HepG2 (cell line): ENCODE data around the gene OSBPL2. TPM values are rescaled to one million over a fixed set of nuclear protein-coding genes. Genes with fewer than 3 reads are reported as not detected.

ENCODE experiments used
- ATAC-seq: fragments of 200-7000 bp; cut with Tn5 transposase; 3 replicates; pipeline ENCODE4 v1.9.1; 2020; ENCODE audit warnings: mild to moderate bottlenecking, moderate library complexity
- BruUV-seq: library from RNA; stranded (reverse); fragments of 400-500 nt; replicated peaks from 2 replicates; lab custom pipeline; 2021; lab: Mats Ljungman, UMichigan
- CTCF ChIA-PET: fragments of 300-600 bp; formaldehyde crosslinking; extraction: SDS; loops from one replicate; lab custom pipeline; 2021; ENCODE audit warnings: low total read pairs, inconsistent platforms, low intra/inter-chr PET ratio; lab: Yijun Ruan, JAX
- POLR2A ChIA-PET: fragments of 350-600 bp; sonication (Branson Sonifier 250); formaldehyde crosslinking; loops from one replicate; lab custom pipeline; 2020; ENCODE audit warnings: antibody characterized with exemption, inconsistent platforms; lab: Yijun Ruan, JAX
- DNase-seq: peaks from one replicate; pipeline ENCODE4 v3.0.0-alpha.2; 2015; ENCODE audit warnings: low spot score
- FAIRE-seq: peaks from 3 replicates; lab custom pipeline; 2011; peaks lifted over from hg19 to GRCh38; lab: Jason Lieb, UNC
- H2AFZ ChIP-seq: one replicate; pipeline ENCODE4 v1.6.1; 2011; ENCODE audit warnings: low read length, inconsistent platforms
- H3K27ac ChIP-seq: fragments of 300-600 bp; 3 replicates; pipeline ENCODE4 v1.8.0; 2011; ENCODE audit warnings: mixed run types, mild to moderate bottlenecking, mixed read lengths, low read length, inconsistent platforms; ENCODE audit not compliant: insufficient read depth; ENCODE audit errors: extremely low read length
- H3K27me3 ChIP-seq, 2 experiments: fragments of 200-600 bp in 1 of 2; 2 replicates in 1 of 2; 3 replicates in 1 of 2; pipeline versions ENCODE4 v1.6.0 to v1.8.0; 2011; ENCODE audit warnings: low read length in 2 of 2, mild to moderate bottlenecking in 2 of 2, moderate library complexity in 2 of 2, inconsistent platforms in 1 of 2; ENCODE audit not compliant: insufficient read depth in 2 of 2, control insufficient read depth in 1 of 2
- H3K36me3 ChIP-seq, 2 experiments: fragments of 200-600 bp in 1 of 2; replicated peaks in 1 of 2; 2 replicates in 1 of 2; 3 replicates in 1 of 2; pipeline versions ENCODE4 v1.5.1 to v1.8.0; 2011; ENCODE audit warnings: low read length in 2 of 2, inconsistent platforms in 1 of 2; ENCODE audit not compliant: insufficient read depth in 2 of 2, control insufficient read depth in 1 of 2
- H3K4me1 ChIP-seq: 2 replicates; pipeline ENCODE4 v1.5.1; 2012; ENCODE audit warnings: low read length, inconsistent platforms; ENCODE audit not compliant: insufficient read depth
- H3K4me2 ChIP-seq: 2 replicates; pipeline ENCODE4 v1.6.0; 2011; ENCODE audit warnings: low read depth, low read length, inconsistent platforms
- H3K4me3 ChIP-seq, 3 experiments: fragments of 200-600 bp in 1 of 3; sonication (generic), shearing (Covaris generic) in 1 of 3; replicated peaks in 1 of 3; 2 replicates each; pipeline ENCODE4 v1.5.1; 2011 to 2016; ENCODE audit warnings: low read length in 3 of 3, inconsistent platforms in 2 of 3, low read depth in 2 of 3, mild to moderate bottlenecking in 2 of 3, control low read depth in 1 of 3, mixed read lengths in 1 of 3; ENCODE audit not compliant: insufficient read depth in 1 of 3
- H3K79me2 ChIP-seq: one replicate; pipeline ENCODE4 v1.6.1; 2011; ENCODE audit warnings: low read length, inconsistent platforms; ENCODE audit not compliant: insufficient read depth
- H3K9ac ChIP-seq: 2 replicates; pipeline ENCODE4 v1.6.0; 2011; ENCODE audit warnings: mild to moderate bottlenecking, low read depth, low read length, inconsistent platforms; ENCODE audit not compliant: insufficient read depth
- H3K9me3 ChIP-seq: 2 replicates; pipeline ENCODE4 v1.5.1; 2012; ENCODE audit warnings: mild to moderate bottlenecking, low read length
- H4K20me1 ChIP-seq: 2 replicates; pipeline ENCODE4 v1.6.0; 2011; ENCODE audit warnings: inconsistent platforms, mild to moderate bottlenecking, low read length, moderate library complexity; ENCODE audit not compliant: insufficient read depth
- CBFB ChIP-seq: sonication (generic); formaldehyde crosslinking; IDR thresholded peaks from 2 replicates; pipeline ENCODE4 v1.4.0; 2020; ENCODE audit warnings: missing genetic modification reagents
- ISL2 ChIP-seq: sonication (generic); formaldehyde crosslinking; IDR thresholded peaks from 2 replicates; pipeline ENCODE4 v1.5.0; 2020; ENCODE audit warnings: missing genetic modification reagents
- KAT8 ChIP-seq: IDR thresholded peaks from 2 replicates; pipeline ENCODE4 v1.6.1; 2016; ENCODE audit warnings: missing genetic modification reagents, missing compliant biosample characterization
- PITX1 ChIP-seq: sonication (generic); formaldehyde crosslinking; IDR thresholded peaks from 2 replicates; pipeline ENCODE4 v1.5.1; 2020; ENCODE audit warnings: mild to moderate bottlenecking, missing genetic modification reagents
- TEAD3 ChIP-seq: optimal IDR thresholded peaks from 2 replicates; pipeline ENCODE3; 2016; ENCODE audit warnings: borderline replicate concordance
- ZNF263 ChIP-seq: sonication (generic); formaldehyde crosslinking; IDR thresholded peaks from 2 replicates; pipeline ENCODE4 v1.4.0; 2020; ENCODE audit warnings: missing genetic modification reagents
- ZNF792 ChIP-seq: IDR thresholded peaks from 2 replicates; pipeline ENCODE4 v1.6.1; 2016
- ZNF841 ChIP-seq: sonication (generic); formaldehyde crosslinking; IDR thresholded peaks from 2 replicates; pipeline ENCODE4 v1.8.1; 2023; ENCODE audit warnings: missing genetic modification reagents, borderline replicate concordance
- WGBS: methylation state at CpG from one replicate; pipeline ENCODE4 v1.1.6; 2017; ENCODE audit warnings: low lambda C conversion rate; 5-methylcytosine and 5-hydroxymethylcytosine counted together
- in situ Hi-C: cut with HindIII; loops from 2 replicates; pipeline ENCODE4 v1.10.0; 2017; ENCODE audit warnings: low pct_unique_long_range_greater_than_20kb; ENCODE audit not compliant: extremely low pct_ligation_motif_present
- intact Hi-C: fragments of 100-400 bp; cut with micrococcal nuclease; formaldehyde crosslinking; loops from one replicate; pipeline ENCODE4 v1.10.0; 2022; ENCODE audit not compliant: unreplicated experiment
- polyA plus RNA-seq, 8 experiments: library from polyadenylated mRNA; depleted of rRNA in 3 of 8; stranded (reverse) in 7 of 8; unstranded in 1 of 8; fragments of >200 nt; fragmentation: Illumina TruSeq in 4 of 8; extraction: Trizol in 4 of 8; gene quantifications; 2 replicates each; pipeline versions ENCODE4 v1.2.1 to v1.2.3, GENCODE V29; 2011 to 2016; ENCODE audit warnings: low read depth in 4 of 8, missing spikeins in 1 of 8, mixed read lengths in 1 of 8; ENCODE audit not compliant: insufficient read depth in 1 of 8
- total RNA-seq, 5 experiments: library from RNA; depleted of rRNA; stranded (reverse); fragments of >200 nt; fragmentation: Illumina TruSeq; extraction: Trizol; gene quantifications; 2 replicates each; pipeline ENCODE4 v1.2.3, GENCODE V29; 2016; ENCODE audit warnings: low read depth in 1 of 5
- TF ChIP-seq, protein P1 (sequence below): sonication (generic); formaldehyde crosslinking; IDR thresholded peaks from 2 replicates; pipeline ENCODE4 v1.4.0; 2020; ENCODE audit warnings: missing genetic modification reagents
- TF ChIP-seq, protein P2 (sequence below): sonication (generic); formaldehyde crosslinking; IDR thresholded peaks from 2 replicates; pipeline ENCODE4 v1.5.0; 2020; ENCODE audit warnings: missing genetic modification reagents
- TF ChIP-seq, protein P3 (sequence below): sonication (generic); formaldehyde crosslinking; IDR thresholded peaks from 2 replicates; pipeline ENCODE4 v1.8.0; 2022; ENCODE audit warnings: missing genetic modification reagents, mild to moderate bottlenecking, moderate library complexity, borderline replicate concordance
- TF ChIP-seq, protein P4 (sequence below): sonication (generic); formaldehyde crosslinking; IDR thresholded peaks from 2 replicates; pipeline ENCODE4 v1.9.0; 2021; ENCODE audit warnings: missing genetic modification reagents, borderline replicate concordance
- TF ChIP-seq, protein P5 (sequence below): sonication (generic); formaldehyde crosslinking; IDR thresholded peaks from 2 replicates; pipeline ENCODE4 v1.8.0; 2022; ENCODE audit warnings: mild to moderate bottlenecking, missing genetic modification reagents
- TF ChIP-seq, protein P6 (sequence below): sonication (generic); formaldehyde crosslinking; IDR thresholded peaks from 2 replicates; pipeline ENCODE4 v1.5.0; 2020; ENCODE audit warnings: missing genetic modification reagents, mild to moderate bottlenecking, borderline replicate concordance

OSBPL2 gene
- total and polyA plus RNA-seq, 2 of the 13 experiments (the other 11 are each of a cell fraction or from before 2014, with no cell fraction given): 18.5 to 37.4 TPM

DNA sequence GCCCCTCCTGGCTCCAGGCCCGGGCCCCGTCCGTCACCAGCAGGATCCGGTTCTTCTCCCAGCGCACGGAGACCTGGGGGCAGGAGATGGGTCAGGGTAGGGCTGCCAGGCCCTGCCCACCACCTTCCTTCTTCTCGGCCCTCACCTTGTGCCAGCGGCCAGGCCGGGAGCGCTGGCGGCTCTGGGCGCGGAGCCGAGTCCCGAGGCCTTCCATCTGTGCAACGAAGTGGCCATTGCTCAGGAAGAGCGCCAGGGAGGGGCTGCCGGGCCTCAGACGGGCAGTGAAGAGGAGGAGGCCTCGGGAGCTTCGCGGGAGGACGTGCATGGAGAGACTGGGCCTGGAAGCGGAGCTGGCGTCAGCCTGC, 72.4 kb downstream of the OSBPL2 start:
- CTCF ChIA-PET: no interaction called here
- no peak overlapping the region for H2AFZ ChIP-seq
- no peak overlapping the region for H3K9ac ChIP-seq
- WGBS: 97% methylated on average over 25 of the region's 25 CpGs
- in situ Hi-C loops: no loop called here
- no TSS peak for BruUV-seq
- POLR2A ChIA-PET: no interaction called here
- no peak for FAIRE-seq
- peaks cover 5% of the 10 kb centered on the region for H3K79me2 ChIP-seq
- no peak overlapping the region for H3K27ac ChIP-seq
- H3K4me3 ChIP-seq: no peak overlapping the region
- peaks cover 70 to 95% of the 10 kb centered on the region in 2 experiments for H3K36me3 ChIP-seq
- H3K4me2 ChIP-seq: no peak overlapping the region
- peaks cover under 1% of the 10 kb centered on the region; the same call in 1 of the 2 replicates for H4K20me1 ChIP-seq
- no peaks in the 10 kb centered on the region for H3K27me3 ChIP-seq
- H3K4me1 ChIP-seq: peaks cover 13% of the 10 kb centered on the region
- no peak for DNase-seq
- H3K9me3 ChIP-seq: no peaks in the 10 kb centered on the region
- intact Hi-C loops: no loop called here
- peak; percentile 1 for ATAC-seq
- TF ChIP-seq ZNF792 (CRISPR knock-in tag) (no peak), CBFB (CRISPR knock-in tag) (no peak), KAT8 (CRISPR knock-in tag) (no peak), ZNF841 (CRISPR knock-in tag) (no peak), ISL2 (no peak), PITX1 (CRISPR knock-in tag) (no peak), ZNF263 (CRISPR knock-in tag) (no peak), TEAD3 (CRISPR knock-in tag) (no peak)
- TF ChIP-seq, protein P1, sequence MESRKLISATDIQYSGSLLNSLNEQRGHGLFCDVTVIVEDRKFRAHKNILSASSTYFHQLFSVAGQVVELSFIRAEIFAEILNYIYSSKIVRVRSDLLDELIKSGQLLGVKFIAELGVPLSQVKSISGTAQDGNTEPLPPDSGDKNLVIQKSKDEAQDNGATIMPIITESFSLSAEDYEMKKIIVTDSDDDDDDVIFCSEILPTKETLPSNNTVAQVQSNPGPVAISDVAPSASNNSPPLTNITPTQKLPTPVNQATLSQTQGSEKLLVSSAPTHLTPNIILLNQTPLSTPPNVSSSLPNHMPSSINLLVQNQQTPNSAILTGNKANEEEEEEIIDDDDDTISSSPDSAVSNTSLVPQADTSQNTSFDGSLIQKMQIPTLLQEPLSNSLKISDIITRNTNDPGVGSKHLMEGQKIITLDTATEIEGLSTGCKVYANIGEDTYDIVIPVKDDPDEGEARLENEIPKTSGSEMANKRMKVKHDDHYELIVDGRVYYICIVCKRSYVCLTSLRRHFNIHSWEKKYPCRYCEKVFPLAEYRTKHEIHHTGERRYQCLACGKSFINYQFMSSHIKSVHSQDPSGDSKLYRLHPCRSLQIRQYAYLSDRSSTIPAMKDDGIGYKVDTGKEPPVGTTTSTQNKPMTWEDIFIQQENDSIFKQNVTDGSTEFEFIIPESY (CRISPR knock-in tag): peak; percentile 78
- TF ChIP-seq, protein P2, sequence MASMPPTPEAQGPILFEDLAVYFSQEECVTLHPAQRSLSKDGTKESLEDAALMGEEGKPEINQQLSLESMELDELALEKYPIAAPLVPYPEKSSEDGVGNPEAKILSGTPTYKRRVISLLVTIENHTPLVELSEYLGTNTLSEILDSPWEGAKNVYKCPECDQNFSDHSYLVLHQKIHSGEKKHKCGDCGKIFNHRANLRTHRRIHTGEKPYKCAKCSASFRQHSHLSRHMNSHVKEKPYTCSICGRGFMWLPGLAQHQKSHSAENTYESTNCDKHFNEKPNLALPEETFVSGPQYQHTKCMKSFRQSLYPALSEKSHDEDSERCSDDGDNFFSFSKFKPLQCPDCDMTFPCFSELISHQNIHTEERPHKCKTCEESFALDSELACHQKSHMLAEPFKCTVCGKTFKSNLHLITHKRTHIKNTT (CRISPR knock-in tag): no peak
- TF ChIP-seq, protein P3, sequence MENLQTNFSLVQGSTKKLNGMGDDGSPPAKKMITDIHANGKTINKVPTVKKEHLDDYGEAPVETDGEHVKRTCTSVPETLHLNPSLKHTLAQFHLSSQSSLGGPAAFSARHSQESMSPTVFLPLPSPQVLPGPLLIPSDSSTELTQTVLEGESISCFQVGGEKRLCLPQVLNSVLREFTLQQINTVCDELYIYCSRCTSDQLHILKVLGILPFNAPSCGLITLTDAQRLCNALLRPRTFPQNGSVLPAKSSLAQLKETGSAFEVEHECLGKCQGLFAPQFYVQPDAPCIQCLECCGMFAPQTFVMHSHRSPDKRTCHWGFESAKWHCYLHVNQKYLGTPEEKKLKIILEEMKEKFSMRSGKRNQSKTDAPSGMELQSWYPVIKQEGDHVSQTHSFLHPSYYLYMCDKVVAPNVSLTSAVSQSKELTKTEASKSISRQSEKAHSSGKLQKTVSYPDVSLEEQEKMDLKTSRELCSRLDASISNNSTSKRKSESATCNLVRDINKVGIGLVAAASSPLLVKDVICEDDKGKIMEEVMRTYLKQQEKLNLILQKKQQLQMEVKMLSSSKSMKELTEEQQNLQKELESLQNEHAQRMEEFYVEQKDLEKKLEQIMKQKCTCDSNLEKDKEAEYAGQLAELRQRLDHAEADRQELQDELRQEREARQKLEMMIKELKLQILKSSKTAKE (CRISPR knock-in tag): no peak
- TF ChIP-seq, protein P4, sequence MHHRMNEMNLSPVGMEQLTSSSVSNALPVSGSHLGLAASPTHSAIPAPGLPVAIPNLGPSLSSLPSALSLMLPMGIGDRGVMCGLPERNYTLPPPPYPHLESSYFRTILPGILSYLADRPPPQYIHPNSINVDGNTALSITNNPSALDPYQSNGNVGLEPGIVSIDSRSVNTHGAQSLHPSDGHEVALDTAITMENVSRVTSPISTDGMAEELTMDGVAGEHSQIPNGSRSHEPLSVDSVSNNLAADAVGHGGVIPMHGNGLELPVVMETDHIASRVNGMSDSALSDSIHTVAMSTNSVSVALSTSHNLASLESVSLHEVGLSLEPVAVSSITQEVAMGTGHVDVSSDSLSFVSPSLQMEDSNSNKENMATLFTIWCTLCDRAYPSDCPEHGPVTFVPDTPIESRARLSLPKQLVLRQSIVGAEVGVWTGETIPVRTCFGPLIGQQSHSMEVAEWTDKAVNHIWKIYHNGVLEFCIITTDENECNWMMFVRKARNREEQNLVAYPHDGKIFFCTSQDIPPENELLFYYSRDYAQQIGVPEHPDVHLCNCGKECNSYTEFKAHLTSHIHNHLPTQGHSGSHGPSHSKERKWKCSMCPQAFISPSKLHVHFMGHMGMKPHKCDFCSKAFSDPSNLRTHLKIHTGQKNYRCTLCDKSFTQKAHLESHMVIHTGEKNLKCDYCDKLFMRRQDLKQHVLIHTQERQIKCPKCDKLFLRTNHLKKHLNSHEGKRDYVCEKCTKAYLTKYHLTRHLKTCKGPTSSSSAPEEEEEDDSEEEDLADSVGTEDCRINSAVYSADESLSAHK (CRISPR knock-in tag): no peak
- TF ChIP-seq, protein P5, sequence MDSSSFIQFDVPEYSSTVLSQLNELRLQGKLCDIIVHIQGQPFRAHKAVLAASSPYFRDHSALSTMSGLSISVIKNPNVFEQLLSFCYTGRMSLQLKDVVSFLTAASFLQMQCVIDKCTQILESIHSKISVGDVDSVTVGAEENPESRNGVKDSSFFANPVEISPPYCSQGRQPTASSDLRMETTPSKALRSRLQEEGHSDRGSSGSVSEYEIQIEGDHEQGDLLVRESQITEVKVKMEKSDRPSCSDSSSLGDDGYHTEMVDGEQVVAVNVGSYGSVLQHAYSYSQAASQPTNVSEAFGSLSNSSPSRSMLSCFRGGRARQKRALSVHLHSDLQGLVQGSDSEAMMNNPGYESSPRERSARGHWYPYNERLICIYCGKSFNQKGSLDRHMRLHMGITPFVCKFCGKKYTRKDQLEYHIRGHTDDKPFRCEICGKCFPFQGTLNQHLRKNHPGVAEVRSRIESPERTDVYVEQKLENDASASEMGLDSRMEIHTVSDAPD (CRISPR knock-in tag): no peak
- TF ChIP-seq, protein P6, sequence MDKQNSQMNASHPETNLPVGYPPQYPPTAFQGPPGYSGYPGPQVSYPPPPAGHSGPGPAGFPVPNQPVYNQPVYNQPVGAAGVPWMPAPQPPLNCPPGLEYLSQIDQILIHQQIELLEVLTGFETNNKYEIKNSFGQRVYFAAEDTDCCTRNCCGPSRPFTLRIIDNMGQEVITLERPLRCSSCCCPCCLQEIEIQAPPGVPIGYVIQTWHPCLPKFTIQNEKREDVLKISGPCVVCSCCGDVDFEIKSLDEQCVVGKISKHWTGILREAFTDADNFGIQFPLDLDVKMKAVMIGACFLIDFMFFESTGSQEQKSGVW (CRISPR knock-in tag): no peak
